Upper lobe of left lung (tissue), 4 donors: ENCODE results near the gene GRK5.

Source experiments
- POLR2AphosphoS5 ChIP-seq, 2 donors: sonication (generic); formaldehyde crosslinking; IDR thresholded peaks; one replicate each; pipeline ENCODE4 v1.5.1; 2017; ENCODE audit warnings: antibody characterized with exemption in 2 of 2
- TF ChIP-seq, protein P1 (sequence below), 6 experiments: fragments of 450-650 bp in 4 of 6; fragments of 200-600 bp in 2 of 6; sonication (generic) in 2 of 6; IDR thresholded peaks; one replicate each; pipeline ENCODE4 v1.5.1; 2016 to 2019; ENCODE audit warnings: antibody characterized with exemption in 6 of 6

DNA sequence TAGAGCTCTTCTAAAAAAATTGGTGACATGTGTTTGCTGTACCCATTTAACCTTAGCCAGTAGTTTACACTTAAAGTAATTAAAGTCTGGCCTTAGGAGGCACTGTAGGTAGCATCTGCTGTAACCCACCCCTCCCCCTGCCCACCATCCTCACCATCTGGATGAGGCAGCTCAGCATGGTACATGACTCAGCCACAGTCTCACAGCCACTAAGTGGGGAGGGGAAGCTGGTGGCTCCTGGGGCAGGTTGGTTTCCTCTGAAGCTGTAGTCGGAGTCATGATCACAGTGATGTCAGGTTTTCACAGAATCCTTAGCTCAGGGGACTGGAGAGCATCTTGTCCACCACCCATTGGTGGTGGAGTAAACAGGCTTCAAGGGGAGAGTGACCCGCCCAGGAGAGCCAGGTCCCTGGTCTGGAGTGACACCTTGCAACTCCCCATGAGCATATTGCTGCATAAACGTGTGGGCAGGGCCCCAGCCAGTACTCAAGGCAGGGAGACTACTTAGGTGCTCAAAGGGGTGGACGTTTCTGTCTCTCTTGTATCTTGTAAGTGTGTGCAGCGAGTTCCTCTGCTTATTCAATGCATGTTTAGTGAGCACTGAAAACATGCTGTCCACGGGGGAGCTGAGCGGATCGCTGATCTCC, 125.9 kb downstream of the GRK5 start:
- TF ChIP-seq, protein P1, sequence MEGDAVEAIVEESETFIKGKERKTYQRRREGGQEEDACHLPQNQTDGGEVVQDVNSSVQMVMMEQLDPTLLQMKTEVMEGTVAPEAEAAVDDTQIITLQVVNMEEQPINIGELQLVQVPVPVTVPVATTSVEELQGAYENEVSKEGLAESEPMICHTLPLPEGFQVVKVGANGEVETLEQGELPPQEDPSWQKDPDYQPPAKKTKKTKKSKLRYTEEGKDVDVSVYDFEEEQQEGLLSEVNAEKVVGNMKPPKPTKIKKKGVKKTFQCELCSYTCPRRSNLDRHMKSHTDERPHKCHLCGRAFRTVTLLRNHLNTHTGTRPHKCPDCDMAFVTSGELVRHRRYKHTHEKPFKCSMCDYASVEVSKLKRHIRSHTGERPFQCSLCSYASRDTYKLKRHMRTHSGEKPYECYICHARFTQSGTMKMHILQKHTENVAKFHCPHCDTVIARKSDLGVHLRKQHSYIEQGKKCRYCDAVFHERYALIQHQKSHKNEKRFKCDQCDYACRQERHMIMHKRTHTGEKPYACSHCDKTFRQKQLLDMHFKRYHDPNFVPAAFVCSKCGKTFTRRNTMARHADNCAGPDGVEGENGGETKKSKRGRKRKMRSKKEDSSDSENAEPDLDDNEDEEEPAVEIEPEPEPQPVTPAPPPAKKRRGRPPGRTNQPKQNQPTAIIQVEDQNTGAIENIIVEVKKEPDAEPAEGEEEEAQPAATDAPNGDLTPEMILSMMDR (IDR thresholded peaks at IDR 0.05): no peak
- TF ChIP-seq POLR2AphosphoS5 (IDR thresholded peaks at IDR 0.05): no peak
